Epidermal melanocyte (primary cell): ENCODE measurements around the gene GNAI3.
A peak's percentile ranks its signal among the peaks of the same experiment; 100 is the strongest.

ENCODE experiments used
- DNase-seq: peaks from one replicate; pipeline ENCODE4 v3.0.0; 2011; ENCODE audit warnings: low spot score; ENCODE audit not compliant: insufficient read length

The GNAI3 gene

DNA sequence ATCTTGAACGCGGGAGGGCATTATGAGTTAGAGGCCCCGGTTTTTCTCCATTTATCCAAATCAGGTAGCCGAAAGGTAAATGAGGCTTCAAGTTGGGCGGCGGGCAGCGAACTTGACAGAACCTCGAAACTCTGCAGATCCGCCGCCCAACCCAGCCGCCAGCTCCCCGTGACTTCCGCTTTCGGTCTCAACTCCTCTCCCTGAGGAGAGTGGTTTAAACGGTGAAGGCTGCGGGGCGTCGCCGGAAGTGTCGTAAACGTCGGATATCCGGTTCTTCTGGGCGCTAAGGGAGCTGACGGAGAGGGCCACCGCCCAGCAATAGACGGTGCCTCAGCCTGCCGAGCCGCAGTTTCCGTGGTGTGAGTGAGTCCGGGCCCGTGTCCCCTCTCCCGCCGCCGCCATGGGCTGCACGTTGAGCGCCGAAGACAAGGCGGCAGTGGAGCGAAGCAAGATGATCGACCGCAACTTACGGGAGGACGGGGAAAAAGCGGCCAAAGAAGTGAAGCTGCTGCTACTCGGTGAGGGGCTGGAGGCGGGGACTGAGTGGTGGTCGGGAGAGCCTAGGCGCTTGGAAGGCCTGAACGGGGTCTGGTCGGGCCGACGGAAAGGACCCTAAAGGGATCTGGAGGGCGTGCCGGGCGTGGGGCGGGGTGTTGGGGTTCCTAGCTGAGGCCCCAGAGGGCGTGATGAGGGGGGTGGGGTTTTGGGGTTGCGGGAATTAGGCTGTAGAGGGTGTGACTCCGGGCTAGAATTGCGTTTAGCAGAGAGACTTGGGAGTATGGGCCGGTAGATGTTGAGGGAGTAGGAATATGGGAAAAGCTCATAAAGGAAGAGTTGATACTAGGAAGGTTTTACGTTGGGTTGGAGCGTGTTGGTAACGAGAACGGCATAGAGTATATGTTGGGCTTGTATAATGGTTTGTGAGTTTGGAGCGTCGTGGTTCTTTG, at the start of gene GNAI3:
Gene GNAI3, plus strand, starts transcription at position 295 of the 947 bp plus-strand sequence. Its CDS starts 106 bp downstream, at position 401.
- peak; percentile 93 for DNase-seq

GRCh38 chr1:109499081-109499480, 49.3 kb upstream of the GNAI3 start:
- no peak for DNase-seq

DNA sequence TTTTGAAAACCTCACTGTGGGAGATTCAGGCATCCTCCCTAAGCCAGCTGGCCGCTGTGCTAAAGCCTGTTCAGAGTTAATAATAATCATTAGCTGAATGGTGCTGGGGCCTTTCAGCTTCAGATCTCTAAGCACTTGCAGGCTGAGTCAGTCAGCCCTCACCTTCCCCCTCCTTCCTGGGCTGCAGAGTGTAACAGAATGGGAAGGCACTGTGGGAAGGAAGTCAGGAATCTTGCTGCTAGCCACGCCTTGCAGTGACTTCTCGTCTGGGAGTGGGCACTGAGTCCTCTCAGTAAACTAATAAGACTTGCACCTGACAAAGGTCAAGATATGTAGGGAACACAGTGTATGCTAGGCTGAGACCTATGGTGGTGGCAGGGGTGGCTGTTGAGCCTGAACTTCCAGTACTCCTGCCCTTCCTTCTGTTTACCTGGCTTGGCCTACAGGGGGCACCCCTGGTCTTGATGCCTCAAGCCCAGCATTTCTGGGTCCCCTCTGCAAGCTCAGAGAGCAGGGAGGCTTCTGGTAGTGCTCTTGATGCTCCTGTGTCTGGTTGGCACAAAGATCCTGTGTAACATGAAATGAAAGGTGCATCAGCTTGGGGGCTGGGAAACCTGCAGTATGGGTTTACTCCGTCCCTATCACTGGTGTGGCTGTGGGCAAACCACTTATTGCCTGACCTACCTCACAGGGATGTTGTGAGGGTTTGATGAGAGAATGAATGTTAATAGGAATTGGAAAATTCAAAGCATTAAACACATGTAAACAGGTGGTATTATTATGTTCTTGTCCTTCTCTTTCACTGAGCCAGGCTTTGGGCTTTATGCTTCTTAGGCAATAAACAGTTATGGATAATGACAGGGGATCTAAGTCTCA, 48.5 kb upstream of the GNAI3 start:
- DNase-seq, result no peak

DNA sequence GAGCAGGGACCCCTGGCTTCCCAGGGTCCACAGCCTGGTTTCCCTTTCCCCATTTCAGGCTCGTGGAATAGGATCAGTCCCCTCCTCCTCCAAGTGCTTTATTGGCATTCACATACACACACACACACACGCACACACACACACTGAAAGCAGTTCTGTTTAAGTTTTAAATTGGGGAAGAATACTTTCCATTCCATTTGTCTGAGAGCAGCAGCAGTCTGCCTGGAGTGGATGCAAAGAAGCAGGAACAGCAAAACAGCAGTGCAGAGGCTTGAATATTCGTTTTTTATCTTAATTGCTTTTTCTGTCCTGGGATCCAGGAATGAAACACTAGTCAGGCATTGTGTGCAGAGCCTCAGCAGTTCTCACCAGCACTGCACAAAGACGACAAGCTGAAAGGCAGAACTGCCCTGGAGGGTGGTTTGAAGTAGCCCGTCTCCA, 47.5 kb upstream of the GNAI3 start:
- DNase-seq, result no peak

GRCh38 chr1:109501644-109502363, 46.6 kb upstream of the GNAI3 start:
- no peak for DNase-seq

GRCh38 chr1:109502364-109502851, 46.0 kb upstream of the GNAI3 start:
- no peak for DNase-seq

- no peak for DNase-seq
These were observed 44.5 kb upstream of the GNAI3 start for GRCh38 chr1:109503935-109504334.

GRCh38 chr1:109504974-109505373, 43.4 kb upstream of the GNAI3 start:
- DNase-seq, result no peak

GRCh38 chr1:109508001-109508872, 40.2 kb upstream of the GNAI3 start:
- DNase-seq, result no peak

DNA sequence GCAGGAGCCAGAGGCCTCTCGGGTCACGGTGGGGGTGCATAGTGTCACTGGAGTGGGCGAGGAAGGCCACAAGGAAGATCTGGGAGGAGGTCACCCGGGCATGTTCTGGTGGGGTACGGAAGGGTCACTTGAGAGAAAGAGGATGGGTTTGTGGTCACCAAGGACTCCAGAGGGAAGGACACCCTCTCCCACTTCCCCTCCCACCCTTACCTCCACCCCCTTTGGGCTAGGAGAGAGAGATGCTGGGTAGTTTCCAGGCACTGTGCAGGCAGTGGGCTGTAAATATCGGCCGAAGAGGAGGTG, 39.6 kb upstream of the GNAI3 start:
- no peak for DNase-seq

DNA sequence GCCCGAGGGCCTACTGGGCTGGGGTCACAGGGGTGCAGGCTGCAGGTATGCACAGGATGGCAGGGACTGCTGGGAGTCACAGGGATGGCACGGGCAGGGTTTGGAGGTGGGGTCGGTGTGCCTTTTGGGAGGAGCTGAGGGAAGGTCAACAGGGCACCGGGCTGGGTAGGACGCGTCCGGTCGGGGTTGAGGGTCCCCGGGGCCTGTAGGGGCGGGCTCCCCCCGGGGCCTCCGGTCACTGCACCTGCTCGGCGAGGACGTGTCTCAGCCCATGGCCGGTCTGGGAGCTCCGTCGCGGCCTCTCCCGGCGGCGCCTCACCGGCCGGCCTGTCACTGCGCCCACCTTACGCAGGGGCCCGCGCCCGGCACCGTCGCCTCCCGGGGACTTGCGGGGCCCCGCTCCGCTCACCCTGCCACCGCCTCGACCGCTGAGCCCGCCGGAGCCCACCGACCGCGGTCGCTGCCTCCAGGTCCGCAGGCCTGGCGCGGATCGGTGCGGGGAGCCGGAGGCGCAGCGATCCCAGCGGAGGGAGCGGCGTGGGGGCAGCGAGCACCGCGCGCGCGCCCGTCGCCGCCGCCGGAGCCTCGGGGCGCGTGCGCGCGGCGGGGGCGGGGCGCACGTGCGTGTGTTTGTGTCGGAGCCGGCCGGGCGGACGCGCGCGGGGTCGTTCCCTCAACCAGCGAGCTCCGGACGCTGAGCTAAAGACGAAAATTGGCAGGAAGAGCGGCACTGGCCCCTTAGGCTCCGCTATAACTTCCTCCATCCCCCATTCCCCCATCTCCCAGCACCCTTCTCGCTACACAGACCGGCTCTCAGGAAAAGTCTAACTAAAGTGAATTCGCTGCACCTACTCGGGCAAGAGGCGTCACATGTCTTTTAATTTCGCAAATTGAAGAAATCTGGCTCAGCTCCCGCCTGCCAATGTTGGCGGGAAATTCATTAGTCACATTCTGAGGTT, 39.0 kb upstream of the GNAI3 start, which contains the start of gene AMIGO1:
Gene AMIGO1, minus strand, starts transcription at position 552 of the 959 bp plus-strand sequence. CDS start 815 bp downstream, outside the sequence.
- peak; percentile 61 for DNase-seq

DNA sequence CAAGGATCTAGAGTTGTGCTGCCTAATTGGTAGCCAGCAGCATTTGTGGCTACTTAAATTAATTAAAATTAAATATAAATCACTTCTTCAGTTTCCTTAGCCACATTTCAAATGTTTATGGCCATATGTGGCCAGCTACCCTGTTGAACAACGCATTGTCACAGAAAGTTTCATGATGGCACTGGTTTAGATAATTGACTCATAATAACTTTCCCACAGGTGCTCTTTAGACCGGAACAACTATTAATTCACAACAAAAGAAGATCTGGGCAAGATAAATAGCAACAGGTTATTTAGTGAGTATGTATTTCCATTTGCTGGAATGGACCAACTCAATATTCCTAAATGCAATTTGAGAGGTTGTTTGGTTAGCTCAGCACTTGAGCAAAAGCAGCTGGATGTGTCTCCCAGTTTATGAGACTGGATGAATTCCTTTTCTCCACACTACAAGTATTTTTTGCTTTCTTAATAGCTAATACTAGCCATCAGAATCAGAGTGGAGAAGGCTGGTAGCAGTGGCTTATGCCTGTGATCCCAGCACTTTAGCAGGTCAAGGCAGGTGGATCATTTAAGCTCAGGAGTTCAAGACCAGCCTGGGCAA, 35.2 kb upstream of the GNAI3 start:
- DNase-seq, result no peak

DNA sequence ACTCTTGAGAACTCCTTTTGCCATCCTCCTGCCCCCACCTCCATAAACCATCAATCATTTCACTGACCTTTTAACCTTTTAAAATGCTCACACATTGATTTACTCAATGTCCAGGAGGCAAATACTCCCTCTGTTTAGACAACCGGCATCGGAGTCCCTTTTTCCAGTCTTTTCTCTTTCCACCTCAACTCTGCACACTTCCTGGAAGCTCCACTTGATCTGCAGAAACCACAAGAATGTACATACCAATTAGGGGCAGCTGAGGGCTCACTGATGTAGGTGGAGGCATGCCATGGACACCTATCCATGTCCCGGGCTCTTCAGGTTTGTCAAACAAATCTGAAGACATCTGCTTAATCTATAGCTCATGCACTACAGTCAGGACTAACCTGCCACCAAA, 33.6 kb upstream of the GNAI3 start:
- no peak for DNase-seq

- DNase-seq, result no peak
These were observed 31.5 kb upstream of the GNAI3 start for GRCh38 chr1:109516872-109517271.

- no peak for DNase-seq
These were observed 31.1 kb upstream of the GNAI3 start for GRCh38 chr1:109517337-109517736.

GRCh38 chr1:109521002-109521951, 27.1 kb upstream of the GNAI3 start:
- DNase-seq, result no peak

GRCh38 chr1:109522026-109522425, 26.4 kb upstream of the GNAI3 start:
- no peak for DNase-seq

GRCh38 chr1:109523706-109524105, 24.7 kb upstream of the GNAI3 start:
- DNase-seq, result no peak
